GM12801 (cell line): ENCODE data around the gene EPHB6.

Experiments used
- TF ChIP-seq, protein P1 (sequence below): IDR thresholded peaks from one replicate; pipeline ENCODE4 v1.5.1; 2011; ENCODE audit warnings: control low read depth; ENCODE audit not compliant: insufficient read length; ENCODE audit errors: extremely low read depth

The EPHB6 gene

DNA sequence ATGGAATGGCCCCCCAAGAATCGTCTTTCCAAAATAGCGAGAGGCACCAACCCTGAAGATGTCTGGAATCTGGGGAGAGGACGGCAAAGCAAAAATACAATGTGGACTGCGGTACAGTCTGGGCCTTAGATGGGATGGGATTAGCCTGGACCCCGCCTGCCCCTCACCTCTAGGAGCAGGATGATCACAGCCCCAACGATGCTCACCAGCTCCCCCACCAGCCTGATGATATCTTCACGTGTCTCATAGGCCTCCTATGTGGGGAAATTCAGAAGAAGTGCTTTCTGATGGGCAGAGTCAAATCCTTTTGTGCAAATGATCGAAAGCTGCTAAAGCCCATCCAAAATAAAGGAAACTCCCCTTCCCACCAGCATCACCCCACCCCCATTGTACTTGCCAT is 60.4 kb downstream of the EPHB6 start:
- TF ChIP-seq, protein P1, sequence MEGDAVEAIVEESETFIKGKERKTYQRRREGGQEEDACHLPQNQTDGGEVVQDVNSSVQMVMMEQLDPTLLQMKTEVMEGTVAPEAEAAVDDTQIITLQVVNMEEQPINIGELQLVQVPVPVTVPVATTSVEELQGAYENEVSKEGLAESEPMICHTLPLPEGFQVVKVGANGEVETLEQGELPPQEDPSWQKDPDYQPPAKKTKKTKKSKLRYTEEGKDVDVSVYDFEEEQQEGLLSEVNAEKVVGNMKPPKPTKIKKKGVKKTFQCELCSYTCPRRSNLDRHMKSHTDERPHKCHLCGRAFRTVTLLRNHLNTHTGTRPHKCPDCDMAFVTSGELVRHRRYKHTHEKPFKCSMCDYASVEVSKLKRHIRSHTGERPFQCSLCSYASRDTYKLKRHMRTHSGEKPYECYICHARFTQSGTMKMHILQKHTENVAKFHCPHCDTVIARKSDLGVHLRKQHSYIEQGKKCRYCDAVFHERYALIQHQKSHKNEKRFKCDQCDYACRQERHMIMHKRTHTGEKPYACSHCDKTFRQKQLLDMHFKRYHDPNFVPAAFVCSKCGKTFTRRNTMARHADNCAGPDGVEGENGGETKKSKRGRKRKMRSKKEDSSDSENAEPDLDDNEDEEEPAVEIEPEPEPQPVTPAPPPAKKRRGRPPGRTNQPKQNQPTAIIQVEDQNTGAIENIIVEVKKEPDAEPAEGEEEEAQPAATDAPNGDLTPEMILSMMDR = no peak

DNA sequence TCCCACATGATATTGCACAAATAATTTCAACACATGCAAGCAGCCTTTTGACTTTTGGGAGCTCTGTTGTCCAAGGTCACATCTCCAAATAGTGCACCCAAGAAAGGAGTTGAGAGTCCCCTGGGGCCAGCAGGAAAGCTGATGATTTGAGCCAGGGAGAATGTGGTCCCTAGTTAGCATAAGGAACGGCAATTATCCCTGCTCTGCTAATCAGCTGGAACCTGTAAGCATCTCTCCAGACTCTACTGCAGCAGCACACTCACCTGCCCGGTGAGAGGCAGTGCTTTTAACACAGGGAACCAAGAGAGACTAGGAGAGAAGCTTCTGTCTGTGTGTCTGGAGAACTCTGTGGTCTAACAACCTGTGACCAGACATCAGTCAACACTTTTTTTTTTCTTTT is 61.6 kb downstream of the EPHB6 start:
- TF ChIP-seq, protein P1 = no peak

DNA sequence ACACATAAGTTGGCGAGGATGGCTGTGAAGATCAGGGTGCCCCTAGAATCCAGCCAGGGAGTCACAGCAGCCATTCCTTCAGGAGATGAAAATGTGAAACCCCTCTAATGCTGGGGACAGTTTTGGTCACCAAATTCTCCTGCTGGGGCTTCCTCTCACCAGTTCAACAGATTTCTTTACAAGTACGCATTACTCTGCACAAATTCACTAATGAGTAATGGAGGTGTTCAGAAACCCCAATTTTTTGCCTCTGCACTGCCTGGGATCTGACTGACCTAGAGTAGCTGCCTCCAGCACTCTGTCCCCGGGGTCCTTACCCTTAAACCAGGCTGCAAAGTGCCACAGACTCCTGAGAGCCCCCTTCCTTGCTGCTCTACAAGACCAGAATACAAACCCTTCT is 62.6 kb downstream of the EPHB6 start:
- TF ChIP-seq, protein P1 = no peak

DNA sequence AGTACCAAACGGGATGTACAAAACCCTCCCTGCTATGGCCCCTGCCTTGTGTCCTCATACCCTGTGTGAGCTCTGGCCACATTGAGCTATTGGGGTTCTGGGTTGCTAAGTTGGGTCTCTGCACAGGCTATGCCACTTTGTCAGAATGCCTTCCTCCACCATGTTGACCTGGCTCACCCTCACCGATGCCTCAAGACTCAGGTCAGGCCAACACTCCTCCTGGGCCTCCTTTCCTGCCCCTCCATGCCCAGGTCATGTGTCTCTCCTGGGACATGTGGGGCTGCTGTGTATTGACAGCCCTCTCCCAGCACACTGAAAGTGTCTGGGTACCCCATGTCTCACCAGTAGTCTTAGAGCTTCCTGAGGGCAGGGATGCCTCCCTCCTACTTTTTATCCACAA is 64.0 kb downstream of the EPHB6 start:
- TF ChIP-seq, protein P1 = no peak

DNA sequence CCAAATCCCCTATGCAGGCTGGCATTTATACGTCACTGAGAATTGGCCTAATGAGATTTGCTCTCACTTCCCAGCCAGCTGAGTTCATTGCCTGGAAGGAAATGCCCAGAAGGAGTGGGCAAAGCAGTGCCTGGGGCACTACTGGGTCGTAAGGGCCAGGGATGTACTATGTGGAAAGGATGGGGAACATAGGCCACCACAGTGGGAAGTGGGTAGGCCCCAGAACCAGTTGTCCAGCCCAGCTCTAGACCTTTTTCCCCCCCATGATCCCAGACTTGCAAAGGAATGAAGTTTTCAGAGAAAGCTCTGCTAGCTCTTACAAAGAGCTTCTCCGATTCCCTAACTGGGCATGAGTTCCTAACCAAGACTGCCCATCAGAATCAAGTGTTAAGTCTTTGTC is 64.8 kb downstream of the EPHB6 start:
- TF ChIP-seq, protein P1 = no peak
